Sigmoid colon (tissue), 4 donors: Measurements from ENCODE around the gene GNPDA1.

ENCODE experiments used
- CTCF ChIP-seq, 4 experiments: fragments of 450-650 bp in 3 of 4; fragments of 200-600 bp in 1 of 4; IDR thresholded peaks; one replicate each; pipeline ENCODE4 v1.5.1; 2016 to 2019; ENCODE audit warnings: antibody characterized with exemption in 4 of 4, mild to moderate bottlenecking in 3 of 4, moderate library complexity in 2 of 4
- EP300 ChIP-seq, 4 donors: sonication (generic); formaldehyde crosslinking; IDR thresholded peaks; one replicate each; pipeline ENCODE4 v1.6.1; 2017; ENCODE audit warnings: antibody characterized with exemption in 4 of 4

GRCh38 chr5:141989720-141990119, 23.1 kb downstream of the GNPDA1 start:
- TF ChIP-seq CTCF (IDR thresholded peaks at IDR 0.05) (no peak), EP300 (IDR thresholded peaks at IDR 0.05) (no peak)
